HG03064 (cell line): Measurements from ENCODE around the gene FAAH.

Source experiments
- ATAC-seq: cut with Tn5 transposase; IDR thresholded peaks from one replicate; pipeline ENCODE4 v1.9.1; 2021; ENCODE audit warnings: low read depth; ENCODE audit not compliant: unreplicated experiment

The FAAH gene

GRCh38 chr1:46420533-46420915 lies 26.4 kb downstream of the FAAH start:
- no peak for ATAC-seq

- no peak for ATAC-seq
These were observed 27.6 kb downstream of the FAAH start for GRCh38 chr1:46421739-46422138.

- ATAC-seq = no peak
These were observed 28.2 kb downstream of the FAAH start for GRCh38 chr1:46422261-46422871.

- ATAC-seq = no peak
These were observed 29.6 kb downstream of the FAAH start for GRCh38 chr1:46423574-46424240.

GRCh38 chr1:46424730-46425129 lies 30.6 kb downstream of the FAAH start:
- ATAC-seq = no peak

GRCh38 chr1:46425726-46426125 lies 31.6 kb downstream of the FAAH start:
- ATAC-seq = no peak

GRCh38 chr1:46427541-46427940 lies 33.4 kb downstream of the FAAH start:
- ATAC-seq = no peak

- no peak for ATAC-seq
These were observed 35.3 kb downstream of the FAAH start for GRCh38 chr1:46429436-46429835.

GRCh38 chr1:46431695-46432094 lies 37.6 kb downstream of the FAAH start:
- no peak for ATAC-seq

- no peak for ATAC-seq
These were observed 38.7 kb downstream of the FAAH start for GRCh38 chr1:46432781-46433327.

- no peak for ATAC-seq
These were observed 40.2 kb downstream of the FAAH start for GRCh38 chr1:46434358-46434757.

GRCh38 chr1:46436844-46437243 lies 42.7 kb downstream of the FAAH start:
- no peak for ATAC-seq

- no peak for ATAC-seq
These were observed 43.6 kb downstream of the FAAH start for GRCh38 chr1:46437723-46438122.

- no peak for ATAC-seq
These were observed 44.2 kb downstream of the FAAH start for GRCh38 chr1:46438346-46438745.

GRCh38 chr1:46440478-46440877 lies 46.4 kb downstream of the FAAH start:
- ATAC-seq = no peak

GRCh38 chr1:46442317-46443161 lies 48.4 kb downstream of the FAAH start:
- ATAC-seq = no peak

- no peak for ATAC-seq
These were observed 50.3 kb downstream of the FAAH start for GRCh38 chr1:46444466-46444865.

GRCh38 chr1:46445773-46446256 lies 51.7 kb downstream of the FAAH start:
- no peak for ATAC-seq

- ATAC-seq = no peak
These were observed 52.8 kb downstream of the FAAH start for GRCh38 chr1:46446646-46447498.

GRCh38 chr1:46447499-46448108 lies 53.5 kb downstream of the FAAH start:
- ATAC-seq = no peak
